Thoracic aorta (tissue), 2 donors: Measurements from ENCODE around the gene ADAD2. TPM values are rescaled to one million over a fixed set of nuclear protein-coding genes. Genes with fewer than 3 reads are reported as not detected.

Experiments used
- ATAC-seq: fragments of 150-250 bp; one replicate; pipeline ENCODE4 v1.8.0; 2017; ENCODE audit warnings: low read depth; ENCODE audit not compliant: insufficient number of reproducible peaks, low FRiP score
- DNase-seq: peaks from one replicate; pipeline ENCODE4 v3.0.0-alpha.2; 2020; ENCODE audit warnings: low spot score
- H3K27ac ChIP-seq, 2 donors: fragments of 200-600 bp; sonication (generic); 1 replicate in 1 of 2; 2 replicates in 1 of 2; pipeline ENCODE4 v1.5.1; 2016; ENCODE audit warnings: mild to moderate bottlenecking in 2 of 2, moderate library complexity in 2 of 2
- H3K27me3 ChIP-seq: fragments of 200-600 bp; sonication (generic); replicated peaks from 2 replicates; pipeline ENCODE4 v1.6.0; 2016; ENCODE audit warnings: mild to moderate bottlenecking; ENCODE audit not compliant: insufficient read depth
- H3K36me3 ChIP-seq: fragments of 200-600 bp; sonication (generic); one replicate; pipeline ENCODE4 v1.5.1; 2016
- H3K4me1 ChIP-seq, 2 donors: fragments of 200-600 bp; sonication (generic); 1 replicate in 1 of 2; 2 replicates in 1 of 2; pipeline versions ENCODE4 v1.5.1 to v1.6.0; 2016; ENCODE audit warnings: low read depth in 2 of 2, mild to moderate bottlenecking in 1 of 2; ENCODE audit not compliant: control insufficient read depth in 1 of 2
- H3K4me3 ChIP-seq: fragments of 200-600 bp; sonication (generic); 2 replicates; pipeline ENCODE4 v1.5.1; 2016; ENCODE audit warnings: mild to moderate bottlenecking
- H3K9me3 ChIP-seq: fragments of 200-600 bp; sonication (generic); 2 replicates; pipeline ENCODE4 v1.5.1; 2016
- CTCF ChIP-seq: fragments of 200-600 bp; sonication (generic); IDR thresholded peaks from one replicate; pipeline ENCODE4 v1.5.1; 2019; ENCODE audit warnings: antibody characterized with exemption
- total RNA-seq, 2 donors: library from RNA; depleted of rRNA; stranded (reverse); fragments of >200 nt; gene quantifications; one replicate each; pipeline versions ENCODE4 v1.1.0 to v1.2.3, GENCODE V29; 2016

ADAD2 gene
- total RNA-seq, 2 donors from 2014 or later, result not detected

- no peak for TF ChIP-seq CTCF
- Histone ChIP-seq H3K4me1 (no peaks in the 10 kb centered on the region), H3K27me3 (no peaks in the 10 kb centered on the region), H3K9me3 (no peaks in the 10 kb centered on the region), H3K4me3 (no peak overlapping the region), H3K27ac (no peak overlapping the region), H3K36me3 (no peaks in the 10 kb centered on the region)
- ATAC-seq (no peak), DNase-seq (no peak)
Measured at GRCh38 chr16:84246679-84247077, 55.7 kb downstream of the ADAD2 start.

Other genes starting within 250 kb of the ADAD2 start
- gene OSGIN1, start 237.9 kb upstream of the ADAD2 start, total RNA-seq, result 10 to 100 TPM in 1 of 2 donors, 1 to 10 TPM in 1; 3.7 to 16.2 TPM
- gene NECAB2, start 222.9 kb upstream of the ADAD2 start, total RNA-seq, result not detected
- not detected for gene SLC38A8, start 148.4 kb upstream of the ADAD2 start, total RNA-seq
- gene MBTPS1, start 74.2 kb upstream of the ADAD2 start, total RNA-seq, result 10 to 100 TPM; 91.9 to 98.2 TPM
- gene HSDL1, start 46.0 kb upstream of the ADAD2 start, total RNA-seq, result 10 to 100 TPM in 1 of 2 donors, 1 to 10 TPM in 1; 7.2 to 14.4 TPM
- gene DNAAF1, start 45.8 kb upstream of the ADAD2 start, total RNA-seq, result not detected
- 10 to 100 TPM; 43.7 to 75.9 TPM for gene TAF1C, start 4.1 kb upstream of the ADAD2 start, total RNA-seq
- gene KCNG4, start 48.9 kb downstream of the ADAD2 start, total RNA-seq, result not detected
- 100 to 1,000 TPM in 1 of 2 donors, 1 to 10 TPM in 1; 4.6 to 203 TPM for gene WFDC1, start 103.7 kb downstream of the ADAD2 start, total RNA-seq
- gene ATP2C2, start 177.4 kb downstream of the ADAD2 start, total RNA-seq, result under 1 TPM; 0.28 to 0.54 TPM